ENCODE data around the gene OSBPL3. TPM values are rescaled to one million over a fixed set of nuclear protein-coding genes. Genes with fewer than 3 reads are reported as not detected.

The OSBPL3 gene
- total RNA-seq, 4 donors from 2014 or later, result 3.1 to 7.0 (median 5.3) TPM

DNA sequence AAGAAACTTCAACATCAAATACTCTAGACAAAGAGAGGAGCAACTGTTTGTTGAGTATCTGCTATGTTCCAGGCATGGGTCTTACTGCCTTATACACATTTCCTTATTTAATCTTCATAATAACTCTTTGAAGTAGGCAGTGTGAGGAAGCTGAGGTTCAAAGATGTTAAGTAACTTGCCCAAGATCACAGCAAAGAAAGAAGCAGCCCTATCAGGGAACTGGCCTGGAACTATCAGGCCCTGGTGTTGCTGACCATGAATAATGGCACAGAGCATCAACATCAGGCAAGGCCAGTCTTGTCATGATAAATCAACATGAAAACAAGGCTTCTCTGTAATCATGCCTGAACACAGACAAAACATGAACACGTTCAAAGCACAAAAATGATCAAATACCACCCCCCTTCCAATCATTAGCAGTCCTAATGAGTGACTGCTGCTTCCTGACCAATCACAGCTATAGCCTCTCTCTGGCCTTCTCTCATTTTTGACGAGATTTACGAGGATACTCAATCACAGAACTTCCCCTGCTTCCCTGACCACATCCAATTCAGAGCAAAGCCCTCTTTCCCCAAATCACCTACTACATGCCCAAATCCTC, 225.0 kb downstream of the OSBPL3 start:
- Histone ChIP-seq H3K27me3 (no peaks in the 10 kb centered on the region), H3K36me3 (no peaks in the 10 kb centered on the region), H3K27ac (peak overlapping the region; percentile 82 to 94 (median 88)), H3K4me1 (peaks cover 9 to 18% of the 10 kb centered on the region in 2 donors), H3K9me3 (no peaks in the 10 kb centered on the region), H3K4me3 (no peak overlapping the region)
- in situ Hi-C loops (cut with MboI; ENCODE audit: low sequenced_read_pairs in 4 of 4), result no loop called here
- no peak for DNase-seq
- intact Hi-C loops (cut with DNase I; ENCODE audit: low total_unique reads), result no loop called here
- TF ChIP-seq, protein P1, sequence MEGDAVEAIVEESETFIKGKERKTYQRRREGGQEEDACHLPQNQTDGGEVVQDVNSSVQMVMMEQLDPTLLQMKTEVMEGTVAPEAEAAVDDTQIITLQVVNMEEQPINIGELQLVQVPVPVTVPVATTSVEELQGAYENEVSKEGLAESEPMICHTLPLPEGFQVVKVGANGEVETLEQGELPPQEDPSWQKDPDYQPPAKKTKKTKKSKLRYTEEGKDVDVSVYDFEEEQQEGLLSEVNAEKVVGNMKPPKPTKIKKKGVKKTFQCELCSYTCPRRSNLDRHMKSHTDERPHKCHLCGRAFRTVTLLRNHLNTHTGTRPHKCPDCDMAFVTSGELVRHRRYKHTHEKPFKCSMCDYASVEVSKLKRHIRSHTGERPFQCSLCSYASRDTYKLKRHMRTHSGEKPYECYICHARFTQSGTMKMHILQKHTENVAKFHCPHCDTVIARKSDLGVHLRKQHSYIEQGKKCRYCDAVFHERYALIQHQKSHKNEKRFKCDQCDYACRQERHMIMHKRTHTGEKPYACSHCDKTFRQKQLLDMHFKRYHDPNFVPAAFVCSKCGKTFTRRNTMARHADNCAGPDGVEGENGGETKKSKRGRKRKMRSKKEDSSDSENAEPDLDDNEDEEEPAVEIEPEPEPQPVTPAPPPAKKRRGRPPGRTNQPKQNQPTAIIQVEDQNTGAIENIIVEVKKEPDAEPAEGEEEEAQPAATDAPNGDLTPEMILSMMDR (IDR thresholded peaks at IDR 0.05 in 4 of 5, conservative IDR thresholded peaks at IDR 0.05 in 1 of 5), result no peak
- no peak for TF ChIP-seq POLR2A (IDR thresholded peaks at IDR 0.05)
- ATAC-seq, result no peak

DNA sequence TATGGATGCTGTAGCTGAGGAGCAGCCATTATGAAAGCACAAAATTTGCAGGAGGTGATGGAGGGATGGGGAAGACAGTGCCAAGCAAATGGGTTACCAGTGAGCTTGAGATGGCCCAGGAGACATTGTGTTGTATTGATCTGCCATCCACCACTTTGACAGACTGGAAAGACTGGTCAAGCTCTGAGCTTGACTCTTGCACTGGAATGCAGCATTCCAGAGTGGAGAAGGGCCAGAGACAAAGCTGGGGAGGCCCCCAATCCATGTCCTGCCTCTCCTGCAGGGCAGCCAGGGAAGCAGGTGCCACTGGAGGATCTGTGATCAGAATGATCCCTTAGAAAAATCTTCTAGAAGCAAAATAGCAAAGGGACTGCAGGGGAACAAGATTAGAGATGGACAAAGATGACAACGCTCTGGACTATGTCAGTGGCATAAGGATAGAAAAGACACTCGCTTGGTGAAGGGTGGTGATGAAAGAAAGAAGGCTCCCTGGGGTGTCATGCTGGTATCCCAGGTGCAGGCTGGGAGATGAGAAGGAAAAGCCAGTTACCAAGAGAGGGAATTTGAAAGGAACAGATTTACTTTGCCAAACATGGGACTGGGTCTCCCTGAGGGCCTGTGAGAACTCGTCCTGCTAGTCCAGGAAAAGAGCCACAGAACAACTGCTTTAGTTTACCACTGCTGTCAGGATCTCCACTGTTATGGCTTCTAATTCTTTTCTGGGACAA, 227.7 kb downstream of the OSBPL3 start:
- in situ Hi-C loops (cut with MboI; ENCODE audit: low sequenced_read_pairs in 4 of 4) (no loop called here), intact Hi-C loops (cut with DNase I; ENCODE audit: low total_unique reads) (no loop called here)
- Histone ChIP-seq H3K9me3 (no peaks in the 10 kb centered on the region), H3K27me3 (no peaks in the 10 kb centered on the region), H3K4me1 (peaks cover 0 to 10% of the 10 kb centered on the region in 2 donors), H3K4me3 (no peak overlapping the region), H3K27ac (peak overlapping the region in 1 of 4 donors; percentile 25), H3K36me3 (no peaks in the 10 kb centered on the region)
- no peak for TF ChIP-seq POLR2A (IDR thresholded peaks at IDR 0.05)
- TF ChIP-seq, protein P1 (IDR thresholded peaks at IDR 0.05 in 4 of 5, conservative IDR thresholded peaks at IDR 0.05 in 1 of 5), result no peak
- DNase-seq (no peak), ATAC-seq (no peak)

DNA sequence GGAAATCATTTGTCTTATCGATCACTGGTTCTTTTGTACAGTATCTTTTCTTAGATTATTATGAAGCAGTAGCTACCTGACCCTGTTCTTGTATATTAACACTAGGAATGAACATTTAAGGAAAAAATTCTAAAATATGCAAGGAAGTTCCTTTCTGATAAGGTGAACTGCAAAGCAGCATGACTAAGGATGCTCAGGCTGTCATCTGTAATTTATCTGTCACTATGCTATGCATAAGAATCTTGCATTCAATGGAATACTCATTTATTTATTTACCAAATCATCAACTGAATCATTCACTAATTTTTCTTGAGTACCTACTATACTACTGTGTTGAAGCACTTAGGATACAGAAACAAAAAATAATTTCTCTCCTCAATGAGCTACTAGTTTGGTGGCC, 228.5 kb downstream of the OSBPL3 start:
- Histone ChIP-seq H3K4me1 (peaks cover 0 to 8% of the 10 kb centered on the region in 2 donors), H3K27ac (no peak overlapping the region), H3K4me3 (no peak overlapping the region), H3K36me3 (no peaks in the 10 kb centered on the region), H3K9me3 (no peaks in the 10 kb centered on the region), H3K27me3 (no peaks in the 10 kb centered on the region)
- DNase-seq, result no peak
- intact Hi-C loops (cut with DNase I; ENCODE audit: low total_unique reads) (no loop called here), in situ Hi-C loops (cut with MboI; ENCODE audit: low sequenced_read_pairs in 4 of 4) (no loop called here)
- no peak for ATAC-seq
- TF ChIP-seq, protein P1 (IDR thresholded peaks at IDR 0.05 in 4 of 5, conservative IDR thresholded peaks at IDR 0.05 in 1 of 5), result no peak
- no peak for TF ChIP-seq POLR2A (IDR thresholded peaks at IDR 0.05)

DNA sequence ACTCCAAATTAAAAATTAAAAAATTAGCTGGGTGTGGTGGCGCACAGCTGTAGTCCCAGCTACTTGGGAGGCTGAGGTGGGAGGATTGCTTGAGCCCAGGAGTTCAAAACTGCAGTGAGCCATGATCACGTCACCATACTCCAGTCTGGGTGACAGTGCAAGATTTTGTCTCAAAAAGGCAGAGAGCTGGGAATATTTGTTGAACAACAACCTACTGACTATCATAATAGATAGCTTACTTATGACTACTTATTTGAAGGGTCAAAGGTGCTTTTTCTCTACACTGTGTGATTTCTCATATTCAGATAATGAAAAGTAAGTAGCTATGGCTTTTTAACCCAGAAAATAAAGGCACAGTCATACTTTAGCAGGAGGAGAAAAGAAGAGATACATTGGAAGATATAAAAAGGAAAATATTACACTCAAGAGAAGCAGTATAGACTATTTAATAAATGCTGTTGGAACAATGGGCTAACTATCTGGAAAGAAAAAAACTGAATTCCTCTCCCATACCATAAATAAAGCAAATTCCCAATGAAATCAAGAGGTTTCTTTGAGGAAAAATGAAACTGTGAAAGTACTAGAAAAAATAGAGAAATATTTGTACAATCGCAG, 229.4 kb downstream of the OSBPL3 start:
- no peaks in the 10 kb centered on the region for H3K9me3 ChIP-seq
- H3K27me3 ChIP-seq, result no peaks in the 10 kb centered on the region
- H3K27ac ChIP-seq, result no peak overlapping the region
- intact Hi-C loops (cut with DNase I; ENCODE audit: low total_unique reads) (no loop called here), in situ Hi-C loops (cut with MboI; ENCODE audit: low sequenced_read_pairs in 4 of 4) (no loop called here)
- H3K4me1 ChIP-seq, result no peaks in the 10 kb centered on the region
- DNase-seq (no peak), ATAC-seq (no peak)
- TF ChIP-seq, protein P1 (IDR thresholded peaks at IDR 0.05 in 4 of 5, conservative IDR thresholded peaks at IDR 0.05 in 1 of 5), result no peak
- TF ChIP-seq POLR2A (IDR thresholded peaks at IDR 0.05), result no peak
- no peaks in the 10 kb centered on the region for H3K36me3 ChIP-seq
- H3K4me3 ChIP-seq, result no peak overlapping the region

Measured in gastrocnemius medialis (tissue), 4 donors.